HL-60/S4 (cell line): ENCODE measurements around the gene MYOZ3.

ENCODE experiments used
- in situ Hi-C: fragments of 300-500 bp; cut with MboI; formaldehyde crosslinking; loops from 2 replicates; pipeline ENCODE4 v1.14.3; 2022; ENCODE audit warnings: low sequenced_read_pairs

Gene MYOZ3

DNA sequence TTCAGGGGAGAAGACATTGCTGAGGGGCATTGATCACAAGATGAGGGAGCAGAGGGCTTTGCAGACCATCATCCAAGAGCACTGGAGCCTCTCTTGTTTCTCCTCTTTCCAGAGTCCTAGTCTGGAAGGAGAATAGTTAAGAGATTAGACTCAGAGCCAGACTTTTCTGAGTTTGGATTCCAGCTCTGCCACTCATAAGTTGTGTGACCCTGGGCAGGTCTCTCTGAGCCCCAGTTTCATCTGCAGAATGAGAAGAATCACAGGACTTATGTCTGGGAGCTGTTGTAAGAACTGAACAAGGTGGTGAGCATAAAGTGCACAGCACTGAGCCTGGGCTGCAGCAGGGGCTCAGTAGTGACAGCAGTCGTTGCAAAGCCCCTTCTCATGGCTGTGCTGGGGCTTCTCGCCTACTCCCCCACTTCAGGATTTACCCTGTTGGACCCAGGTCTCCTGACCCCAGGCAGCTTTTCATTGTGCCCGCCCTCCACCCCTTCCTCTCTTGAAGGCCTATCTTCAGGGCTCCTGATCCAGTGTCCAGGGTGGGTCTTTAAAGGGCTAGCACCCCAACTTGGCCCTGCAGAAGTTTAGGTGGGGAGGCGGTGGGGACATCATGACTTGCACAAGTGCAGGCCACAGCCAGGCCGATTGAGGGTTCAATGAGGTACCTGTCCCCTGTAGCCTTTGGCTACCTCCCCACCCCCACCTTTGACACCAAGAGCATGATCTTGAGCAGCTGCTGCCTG, 19.1 kb upstream of the MYOZ3 start:
- in situ Hi-C loops, result no loop called here

DNA sequence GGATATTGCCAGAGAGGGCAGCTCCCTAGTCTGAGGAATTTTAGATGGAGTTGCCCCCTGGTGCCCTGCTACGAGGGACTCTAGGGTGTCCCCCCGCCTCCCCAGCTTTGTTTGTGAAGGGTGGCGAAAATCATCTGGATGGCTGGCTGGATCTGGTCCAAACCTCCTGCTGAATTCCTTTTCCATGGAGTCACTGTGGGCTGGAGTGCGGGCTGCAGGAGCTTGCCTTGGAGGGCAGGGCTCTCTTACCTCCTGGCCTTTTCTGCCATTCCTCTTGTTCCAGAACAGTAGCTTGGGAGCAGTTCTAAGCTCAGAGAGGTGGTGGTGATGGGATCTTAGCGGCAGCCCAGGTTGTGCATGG, 18.5 kb upstream of the MYOZ3 start:
- in situ Hi-C loops, result no loop called here

DNA sequence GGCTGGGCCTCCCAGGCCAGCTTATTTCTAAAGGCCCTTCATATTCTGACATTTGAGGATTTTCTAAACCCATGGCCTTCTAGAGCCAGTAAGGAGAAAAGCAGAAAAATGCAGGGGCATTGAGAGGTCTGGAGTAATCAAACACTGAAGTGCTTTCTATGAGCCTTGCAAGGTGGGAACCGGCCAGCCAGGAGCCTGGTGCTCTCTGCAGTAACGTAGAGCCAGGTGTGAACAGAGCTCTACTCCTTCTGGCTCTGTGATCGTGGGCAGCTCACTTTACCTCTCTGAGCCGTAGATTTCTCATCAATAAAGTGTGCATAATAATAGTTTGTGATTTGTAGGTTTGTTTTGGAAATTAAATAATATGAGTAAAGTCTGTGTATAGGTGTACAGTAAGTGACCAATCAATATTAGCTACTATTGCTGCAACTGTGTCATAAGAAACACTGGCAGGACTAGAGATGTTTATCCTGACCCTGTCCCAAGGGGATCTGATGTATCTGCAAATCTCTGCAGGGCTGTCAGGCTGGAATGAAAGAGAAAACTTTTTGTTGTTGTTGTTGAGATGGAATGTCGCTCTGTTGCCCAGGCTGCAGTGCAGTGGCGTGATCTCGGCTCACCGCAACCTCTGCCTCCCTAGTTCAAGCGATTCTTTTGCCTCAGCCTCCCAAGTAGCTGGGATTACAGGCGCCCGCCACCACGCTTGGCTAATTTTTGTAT, 17.9 kb upstream of the MYOZ3 start:
- in situ Hi-C loops, result no loop called here

DNA sequence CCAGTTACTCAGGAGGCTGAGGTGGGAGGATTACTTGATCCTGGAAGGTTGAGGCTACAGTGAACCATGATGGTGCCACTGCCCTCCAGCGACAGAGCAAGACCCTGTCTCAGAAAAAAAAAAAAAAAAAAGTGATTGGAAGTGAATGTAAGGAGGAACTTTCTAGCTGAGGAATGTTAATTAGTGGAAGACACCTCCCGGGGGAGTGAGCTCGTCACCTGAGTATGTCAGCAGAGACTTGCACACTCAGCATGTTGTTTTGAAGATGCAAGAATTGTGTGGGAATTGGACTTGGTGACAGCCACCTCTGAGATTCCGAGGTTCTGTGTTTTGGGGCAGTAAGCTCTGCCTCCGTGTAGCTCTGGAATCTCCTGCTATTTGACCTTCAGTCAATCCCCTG, 17.0 kb upstream of the MYOZ3 start:
- in situ Hi-C loops, result no loop called here

DNA sequence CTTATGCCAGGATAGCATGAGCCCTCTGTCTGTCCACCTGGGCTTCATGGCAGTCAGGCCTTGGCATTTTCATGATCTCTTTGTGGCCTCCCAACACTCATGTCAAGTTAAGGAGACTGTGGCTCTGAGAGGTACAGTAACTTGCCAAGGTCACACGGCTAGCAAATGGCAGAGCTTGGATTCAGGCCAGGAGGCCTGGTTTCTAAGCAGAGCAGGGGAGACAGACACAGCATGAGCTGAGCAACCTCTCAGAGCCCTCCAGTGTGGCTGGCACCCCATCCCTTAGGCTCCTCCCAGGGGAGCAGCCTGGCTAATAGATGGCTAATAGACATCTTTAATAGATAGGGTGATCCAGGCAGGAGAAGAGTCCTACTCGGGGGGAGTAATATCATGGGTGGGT, 16.5 kb upstream of the MYOZ3 start:
- in situ Hi-C loops, result no loop called here

DNA sequence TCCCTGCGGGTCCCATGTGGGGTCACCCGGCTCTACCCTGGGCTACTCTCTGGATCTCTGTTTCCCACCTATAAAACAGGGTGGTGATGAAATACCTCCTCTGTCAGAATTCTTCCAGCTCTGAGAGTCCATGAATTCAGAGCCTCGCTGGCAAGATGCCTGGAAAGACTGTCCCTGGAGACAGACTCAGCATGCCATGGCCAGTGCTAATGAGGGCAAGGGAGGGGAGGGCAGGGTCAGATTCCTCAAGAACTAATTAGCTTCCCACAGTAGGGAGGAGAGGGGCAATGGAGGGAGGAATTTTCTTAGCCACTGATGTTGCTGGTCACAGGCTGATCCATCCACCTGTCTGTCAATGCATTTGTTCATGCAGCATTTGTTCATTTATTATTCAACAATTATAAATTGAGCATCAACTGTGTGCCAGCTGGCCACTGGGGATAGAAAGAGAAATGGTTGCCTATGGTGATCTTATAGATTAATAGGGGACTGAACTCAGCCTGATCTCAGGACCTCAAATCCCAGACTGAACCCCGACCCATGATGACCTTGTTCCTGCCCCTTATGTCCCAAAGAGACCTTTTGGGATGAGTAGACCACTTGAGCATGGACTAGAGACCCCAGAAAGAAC, 15.9 kb upstream of the MYOZ3 start:
- in situ Hi-C loops, result no loop called here

DNA sequence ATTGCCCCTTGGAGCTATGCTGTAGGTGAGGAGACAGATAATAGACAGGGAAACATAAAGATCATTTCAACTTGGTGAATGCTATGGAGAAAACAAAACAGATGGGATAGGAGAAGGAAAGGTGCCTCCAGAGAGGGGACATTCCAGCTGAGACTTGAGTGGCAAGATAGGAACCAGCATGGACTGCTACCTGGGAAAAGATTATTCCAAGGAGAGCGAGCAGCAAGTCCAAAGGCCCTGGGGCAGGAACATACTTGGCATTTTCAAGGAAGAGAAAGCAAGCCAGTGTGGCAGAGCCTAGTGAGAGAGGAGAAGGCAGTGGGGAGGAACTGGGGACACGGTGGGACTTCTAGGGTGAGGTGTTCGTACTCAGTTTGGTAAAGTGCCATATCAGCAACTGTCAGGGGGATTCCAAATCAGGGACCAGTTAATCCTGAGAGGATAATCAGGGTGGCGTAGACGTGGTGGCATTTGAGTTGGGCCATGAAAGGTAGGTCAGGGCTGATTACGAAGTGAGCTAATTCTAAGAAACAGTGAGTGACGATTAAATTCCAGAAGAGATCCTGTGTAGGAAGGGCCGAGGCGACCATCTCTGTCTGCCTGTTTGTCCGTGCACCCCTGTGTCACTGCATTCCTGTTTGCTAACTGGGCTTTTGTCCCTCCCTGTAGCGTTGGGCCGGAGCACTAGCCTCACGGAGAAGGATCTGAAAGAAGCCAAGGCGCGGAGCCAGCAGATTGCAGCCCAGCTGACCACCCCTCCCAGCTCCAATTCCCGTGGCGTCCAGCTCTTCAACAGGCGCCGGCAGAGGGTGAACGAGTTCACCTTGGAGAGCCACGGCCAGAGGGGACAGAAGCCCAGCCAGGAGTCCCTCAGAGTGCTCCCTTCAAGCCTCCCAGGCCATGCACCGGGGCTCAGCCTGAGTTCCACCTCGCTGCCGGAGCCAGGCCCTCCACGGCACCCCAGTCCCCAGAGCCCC, 13.5 kb upstream of the MYOZ3 start:
- in situ Hi-C loops, result no loop called here

DNA sequence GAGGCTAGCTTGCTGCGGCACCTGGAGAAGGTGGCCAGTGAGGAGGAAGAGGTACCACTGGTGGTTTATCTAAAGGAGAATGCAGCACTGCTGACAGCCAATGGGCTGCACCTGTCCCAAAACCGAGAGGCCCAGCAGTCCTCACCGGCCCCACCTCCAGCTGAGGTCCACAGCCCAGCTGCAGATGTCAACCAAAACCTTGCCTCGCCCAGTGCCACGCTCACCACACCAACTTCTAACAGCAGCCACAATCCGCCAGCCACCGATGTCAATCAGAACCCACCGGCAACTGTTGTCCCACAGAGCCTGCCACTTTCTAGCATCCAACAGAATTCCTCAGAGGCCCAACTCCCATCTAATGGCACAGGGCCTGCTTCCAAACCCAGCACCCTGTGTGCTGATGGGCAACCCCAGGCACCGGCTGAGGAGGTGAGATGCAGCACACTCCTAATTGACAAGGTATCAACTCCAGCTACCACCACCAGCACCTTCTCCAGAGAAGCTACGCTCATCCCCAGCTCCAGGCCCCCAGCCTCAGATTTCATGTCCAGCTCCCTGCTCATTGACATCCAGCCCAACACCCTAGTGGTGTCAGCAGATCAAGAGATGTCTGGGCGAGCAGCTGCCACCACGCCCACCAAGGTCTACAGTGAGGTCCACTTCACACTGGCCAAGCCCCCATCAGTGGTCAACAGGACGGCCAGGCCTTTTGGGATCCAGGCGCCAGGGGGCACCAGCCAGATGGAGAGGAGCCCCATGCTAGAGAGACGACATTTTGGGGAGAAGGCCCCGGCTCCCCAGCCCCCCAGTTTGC, 12.6 kb upstream of the MYOZ3 start:
- in situ Hi-C loops, result no loop called here

DNA sequence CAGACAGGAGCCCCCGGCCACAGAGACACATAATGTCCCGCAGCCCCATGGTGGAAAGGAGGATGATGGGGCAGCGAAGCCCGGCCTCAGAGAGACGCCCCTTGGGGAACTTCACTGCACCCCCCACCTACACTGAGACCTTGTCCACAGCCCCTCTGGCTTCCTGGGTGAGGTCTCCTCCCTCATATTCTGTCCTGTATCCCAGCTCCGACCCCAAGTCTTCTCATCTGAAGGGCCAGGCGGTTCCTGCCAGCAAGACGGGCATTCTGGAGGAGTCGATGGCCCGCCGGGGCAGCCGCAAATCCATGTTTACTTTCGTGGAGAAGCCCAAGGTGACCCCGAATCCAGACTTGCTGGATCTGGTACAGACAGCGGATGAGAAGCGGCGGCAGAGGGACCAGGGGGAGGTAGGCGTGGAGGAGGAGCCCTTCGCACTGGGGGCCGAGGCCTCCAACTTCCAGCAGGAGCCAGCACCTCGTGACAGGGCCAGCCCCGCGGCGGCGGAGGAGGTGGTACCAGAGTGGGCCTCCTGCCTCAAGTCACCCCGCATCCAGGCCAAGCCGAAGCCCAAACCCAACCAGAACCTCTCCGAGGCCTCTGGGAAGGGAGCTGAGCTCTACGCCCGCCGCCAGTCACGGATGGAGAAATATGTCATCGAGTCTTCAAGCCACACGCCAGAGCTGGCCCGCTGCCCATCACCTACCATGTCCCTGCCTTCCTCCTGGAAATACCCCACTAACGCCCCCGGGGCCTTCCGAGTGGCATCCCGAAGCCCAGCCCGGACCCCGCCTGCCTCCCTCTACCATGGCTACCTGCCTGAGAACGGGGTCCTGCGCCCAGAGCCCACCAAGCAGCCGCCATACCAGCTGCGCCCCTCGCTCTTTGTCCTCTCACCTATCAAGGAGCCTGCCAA, 11.7 kb upstream of the MYOZ3 start:
- in situ Hi-C loops, result loop anchor here (5.0 to 10.0 kb wide), 2 partner anchors 87 to 195 kb away; no protein-coding TSS in a partner anchor

DNA sequence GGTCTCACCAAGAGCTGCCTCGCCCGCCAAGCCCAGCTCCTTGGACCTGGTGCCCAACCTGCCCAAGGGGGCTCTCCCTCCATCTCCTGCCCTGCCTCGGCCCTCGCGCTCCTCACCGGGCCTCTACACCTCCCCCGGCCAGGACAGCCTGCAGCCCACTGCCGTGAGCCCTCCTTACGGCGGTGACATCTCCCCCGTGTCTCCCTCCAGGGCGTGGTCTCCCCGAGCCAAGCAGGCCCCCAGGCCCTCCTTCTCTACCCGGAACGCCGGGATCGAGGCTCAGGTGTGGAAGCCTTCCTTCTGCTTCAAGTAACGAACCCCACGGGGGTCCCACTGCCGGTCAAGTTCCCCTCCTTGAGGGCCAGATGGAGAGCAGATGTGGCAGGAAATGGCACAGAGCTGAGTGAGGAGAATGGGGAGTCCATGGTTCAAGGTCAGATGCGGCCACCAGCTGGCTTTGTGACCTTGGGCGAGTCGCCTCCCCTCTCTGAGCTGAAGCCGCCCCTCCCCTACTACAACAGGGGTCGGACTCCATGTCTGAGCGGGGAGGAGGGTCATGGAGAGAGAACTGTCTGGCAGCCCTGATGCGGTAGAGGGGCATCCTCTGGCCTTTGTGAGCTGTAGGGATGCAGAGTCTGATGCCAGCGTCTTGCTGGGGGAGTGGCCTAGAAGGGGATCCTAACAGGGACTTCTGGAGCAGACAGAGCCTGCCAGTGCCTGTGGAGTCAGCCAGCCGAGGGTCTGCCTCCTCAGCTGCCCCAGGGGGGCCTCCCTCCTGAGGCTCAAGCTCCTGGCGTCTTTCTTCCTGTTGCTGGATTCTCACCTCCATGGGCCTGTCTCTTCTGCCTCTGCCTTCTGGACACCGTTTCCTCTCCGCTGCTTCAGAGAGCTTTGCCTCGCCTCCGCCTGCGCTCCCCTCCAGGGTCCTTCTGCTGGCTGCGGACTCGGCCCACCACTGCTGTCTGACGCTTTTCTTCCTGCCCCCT, 10.7 kb upstream of the MYOZ3 start:
- in situ Hi-C loops, result loop anchor here (5.0 to 10.0 kb wide), 2 partner anchors 88 to 196 kb away; no protein-coding TSS in a partner anchor

DNA sequence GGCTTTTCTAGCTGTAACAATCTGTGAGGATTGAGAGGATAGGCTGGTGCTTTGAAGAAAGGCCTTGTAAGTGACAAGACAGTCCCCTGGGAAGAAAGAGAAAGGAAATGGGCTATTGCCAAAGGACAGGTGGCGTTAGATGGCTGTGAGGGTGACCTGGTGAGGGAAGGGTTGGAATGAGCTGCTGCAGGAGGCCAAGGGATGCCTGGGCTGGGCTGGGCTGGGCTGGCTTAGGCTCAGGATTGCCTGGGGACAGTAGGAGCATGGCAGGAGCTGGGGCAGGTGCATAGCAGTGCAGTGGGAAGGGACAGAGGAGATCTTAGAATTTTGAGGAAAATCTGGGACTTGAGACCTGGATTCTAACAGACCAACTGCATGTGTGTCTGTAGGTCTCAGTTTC, 9.7 kb upstream of the MYOZ3 start:
- in situ Hi-C loops, result loop anchor here (5.0 to 10.0 kb wide), 2 partner anchors 89 to 197 kb away; no protein-coding TSS in a partner anchor

DNA sequence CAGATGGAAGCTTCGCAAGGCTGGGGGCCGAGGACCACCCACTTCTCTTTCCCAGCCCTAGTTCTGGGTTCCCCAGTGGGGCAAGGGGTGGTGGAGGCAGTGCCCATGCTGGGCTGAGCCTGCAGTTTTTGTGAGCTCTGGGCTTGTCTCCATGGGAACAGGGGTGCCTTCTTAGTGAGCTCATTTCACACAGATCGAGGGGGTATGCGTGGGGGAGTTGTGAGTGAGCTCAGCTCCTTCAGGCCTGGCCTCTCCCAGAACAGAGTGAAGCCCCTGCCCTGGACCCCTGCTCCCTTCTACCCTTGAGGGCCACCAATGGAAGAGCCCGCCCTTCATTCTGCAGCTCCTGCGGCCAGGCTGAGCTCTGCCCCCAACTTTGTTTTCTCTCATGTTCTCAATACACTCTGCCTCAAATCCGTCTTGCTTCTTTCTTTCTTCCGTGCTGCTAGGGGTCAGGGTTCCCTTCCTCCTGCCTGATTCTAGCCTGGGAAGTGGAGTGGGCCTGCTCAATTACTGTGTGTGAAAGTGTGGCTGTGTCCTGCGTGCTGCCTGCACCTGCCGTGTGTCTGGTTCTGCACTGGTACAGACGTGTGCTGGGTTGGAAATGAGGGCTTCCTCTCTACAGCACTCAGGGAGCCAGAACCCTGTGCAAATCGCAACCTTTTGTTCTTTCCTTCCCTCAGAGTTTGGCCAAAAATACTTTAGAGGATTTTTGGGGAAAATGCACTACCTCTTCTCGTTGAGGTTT, 9.0 kb upstream of the MYOZ3 start:
- in situ Hi-C loops, result loop anchor here (5.0 to 10.0 kb wide), 2 partner anchors 90 to 197 kb away; no protein-coding TSS in a partner anchor

DNA sequence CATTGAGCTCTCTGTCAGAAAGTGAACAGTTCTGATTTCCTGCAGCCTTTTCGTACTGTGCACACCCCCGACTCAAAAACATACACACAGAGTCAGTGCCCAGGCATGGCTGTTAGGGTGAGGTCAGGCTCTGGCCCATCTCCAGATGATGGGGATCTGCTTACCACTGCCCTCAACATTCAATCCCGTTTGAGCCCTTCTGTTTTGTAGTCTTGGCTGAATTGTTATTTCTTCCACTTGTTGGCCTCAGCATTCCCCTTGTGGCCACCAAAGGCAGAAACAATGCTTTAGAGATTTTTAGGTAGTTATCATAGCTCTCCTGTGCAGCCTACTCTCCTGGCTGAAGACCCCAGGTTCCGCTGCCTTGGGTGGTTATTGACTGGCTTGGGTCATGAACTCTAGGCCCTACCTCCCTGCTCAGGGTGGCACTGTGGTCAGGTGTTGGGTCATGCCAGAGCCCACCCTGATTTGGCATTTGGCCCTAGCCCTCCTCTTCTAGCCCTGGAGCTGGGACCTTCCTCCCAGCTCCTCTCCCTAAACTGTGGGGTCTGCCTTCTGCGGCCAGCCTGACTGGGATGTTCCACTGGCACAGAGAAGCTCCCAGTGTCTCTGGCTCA, 7.8 kb upstream of the MYOZ3 start:
- in situ Hi-C loops, result loop anchor here (5.0 to 10.0 kb wide), 2 partner anchors 91 to 198 kb away; no protein-coding TSS in a partner anchor

DNA sequence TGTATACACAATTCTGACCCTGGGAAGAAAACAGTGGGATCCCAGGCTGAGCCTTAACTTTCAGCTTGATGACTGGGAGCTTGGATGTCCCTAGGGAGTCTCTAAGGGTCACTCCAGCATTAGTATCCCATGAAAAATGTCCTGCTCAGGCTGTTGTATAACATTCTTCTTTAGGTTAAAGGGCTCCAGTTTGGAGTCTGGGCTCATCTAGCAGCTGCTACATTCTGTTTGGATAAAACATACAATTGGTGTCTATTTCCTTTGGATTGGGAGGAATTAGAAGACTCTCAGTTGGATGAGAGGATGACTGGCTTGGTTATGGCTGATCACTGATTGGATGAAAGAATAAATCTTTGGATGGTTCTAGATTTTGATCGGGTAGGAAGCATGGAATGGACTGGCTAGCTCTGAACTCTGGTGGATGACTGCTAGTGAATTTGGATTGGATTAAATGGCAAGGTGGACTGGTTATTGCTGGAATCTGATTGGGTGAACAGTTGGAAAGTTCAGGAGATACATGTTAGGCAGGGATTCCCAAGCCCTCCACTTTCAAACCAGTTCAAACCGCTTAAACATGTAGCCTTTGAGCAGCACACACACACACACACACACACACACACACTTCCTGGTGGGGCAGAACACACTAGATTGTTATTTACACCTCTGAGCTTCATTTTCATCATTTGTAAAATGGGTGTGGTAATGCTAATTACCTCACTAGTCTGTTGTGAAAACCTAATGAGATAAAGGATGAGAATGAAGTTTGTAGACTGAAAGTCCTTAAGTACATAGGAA, 7.1 kb upstream of the MYOZ3 start:
- in situ Hi-C loops, result loop anchor here (5.0 to 10.0 kb wide), 2 partner anchors 92 to 199 kb away; no protein-coding TSS in a partner anchor

DNA sequence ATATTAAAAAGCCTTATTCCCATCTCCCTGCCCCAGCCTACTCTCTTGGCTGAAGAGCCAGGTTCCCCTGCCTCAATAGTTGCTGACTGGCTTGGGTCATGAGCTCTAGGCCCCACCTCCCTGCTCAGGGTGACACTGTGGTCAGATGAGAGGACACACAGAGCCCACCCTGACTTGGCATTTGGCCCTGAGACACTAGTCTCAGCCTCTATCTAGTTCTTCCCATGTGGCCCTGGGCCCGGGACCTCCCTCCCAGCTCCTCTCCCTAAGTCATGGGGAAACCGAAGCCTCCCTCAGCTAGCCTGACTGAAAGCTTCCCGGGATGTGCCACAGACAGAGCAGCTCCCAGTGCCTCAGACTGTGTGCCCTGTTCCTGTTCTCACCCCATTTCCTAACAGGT, 5.8 kb upstream of the MYOZ3 start:
- in situ Hi-C loops, result loop anchor here (10.0 kb wide), 1 partner anchor 200 kb away; no protein-coding TSS in a partner anchor
